Breast epithelium (tissue), 3 donors: Measurements from ENCODE around the gene NCBP2L.

Source experiments
- CTCF ChIP-seq, 3 donors: fragments of 450-650 bp; IDR thresholded peaks; one replicate each; pipeline ENCODE4 v1.5.1; 2016 to 2017; ENCODE audit warnings: antibody characterized with exemption in 3 of 3, mild to moderate bottlenecking in 3 of 3, moderate library complexity in 3 of 3
- POLR2A ChIP-seq: fragments of 450-650 bp; IDR thresholded peaks from one replicate; pipeline ENCODE4 v1.6.1; 2016; ENCODE audit warnings: antibody characterized with exemption, mild to moderate bottlenecking, moderate library complexity
- POLR2AphosphoS5 ChIP-seq, 3 donors: sonication (generic); formaldehyde crosslinking; IDR thresholded peaks; one replicate each; pipeline ENCODE4 v1.6.1; 2017; ENCODE audit warnings: antibody characterized with exemption in 3 of 3

DNA sequence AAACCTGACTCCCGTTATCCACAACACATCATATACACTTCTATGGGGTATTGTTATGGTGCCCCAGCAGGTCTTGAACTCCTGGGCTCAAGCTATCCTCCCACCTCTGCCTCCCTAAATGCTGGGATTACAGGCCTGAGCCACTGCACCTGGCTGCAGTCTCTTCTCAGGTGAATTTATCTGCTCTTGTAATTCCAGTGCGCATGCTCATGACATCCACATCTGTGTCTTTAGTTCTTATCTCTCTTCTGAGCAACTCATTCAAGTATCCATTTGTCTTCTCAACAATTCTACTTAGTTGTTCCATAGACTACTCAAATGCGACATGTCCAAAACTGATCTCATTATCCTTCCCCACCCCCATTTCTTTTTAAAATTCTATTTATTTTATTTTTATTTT lies 27.6 kb downstream of the NCBP2L start:
- TF ChIP-seq CTCF (IDR thresholded peaks at IDR 0.05): no peak
- no peak for TF ChIP-seq POLR2AphosphoS5 (IDR thresholded peaks at IDR 0.05)
- no peak for TF ChIP-seq POLR2A
